Neuronal stem cell (in vitro differentiated cells): ENCODE data around the gene SUPV3L1.

Experiments used
- DNase-seq: peaks from one replicate; pipeline ENCODE4 v3.0.0-alpha.2; 2013; ENCODE audit warnings: low spot score
- H2AFZ ChIP-seq: one replicate; pipeline ENCODE4 v1.6.1; 2013; ENCODE audit warnings: mild to moderate bottlenecking, low read length, inconsistent platforms
- H2AK5ac ChIP-seq: 2 replicates; pipeline ENCODE4 v1.6.1; 2013; ENCODE audit warnings: low read depth, mild to moderate bottlenecking, inconsistent platforms, low read length, moderate library complexity, mixed read lengths
- H2BK120ac ChIP-seq: 2 replicates; pipeline ENCODE4 v1.6.1; 2013; ENCODE audit warnings: low read depth, mild to moderate bottlenecking, inconsistent platforms, low read length, moderate library complexity, mixed read lengths
- H2BK12ac ChIP-seq: one replicate; pipeline ENCODE4 v1.6.1; 2013; ENCODE audit warnings: low read length, inconsistent platforms
- H2BK15ac ChIP-seq: 2 replicates; pipeline ENCODE4 v1.6.1; 2013; ENCODE audit warnings: mild to moderate bottlenecking, low read length, inconsistent platforms, mixed read lengths
- H2BK5ac ChIP-seq: one replicate; pipeline ENCODE4 v1.6.1; 2013; ENCODE audit warnings: inconsistent platforms, mild to moderate bottlenecking, low read length, moderate library complexity
- H3K14ac ChIP-seq: one replicate; pipeline ENCODE4 v1.6.1; 2013; ENCODE audit warnings: low read length, inconsistent platforms
- H3K18ac ChIP-seq: 2 replicates; pipeline ENCODE4 v1.6.1; 2013; ENCODE audit warnings: low read length, inconsistent platforms
- H3K23ac ChIP-seq: 2 replicates; pipeline ENCODE4 v1.6.1; 2013; ENCODE audit warnings: low read depth, mild to moderate bottlenecking, mixed read lengths, low read length, inconsistent platforms; ENCODE audit not compliant: poor library complexity
- H3K27ac ChIP-seq: replicated peaks from 3 replicates; pipeline ENCODE4 v1.5.1; 2013; ENCODE audit warnings: low read length, inconsistent platforms
- H3K27me3 ChIP-seq, 3 experiments: 2 replicates each; pipeline ENCODE4 v1.6.1; 2013; ENCODE audit warnings: low read length in 3 of 3, mild to moderate bottlenecking in 2 of 3, inconsistent platforms in 1 of 3, low read depth in 1 of 3, mixed read lengths in 1 of 3, moderate library complexity in 1 of 3; ENCODE audit not compliant: control insufficient read depth in 3 of 3, insufficient read depth in 3 of 3
- H3K36me3 ChIP-seq, 2 donors: replicated peaks in 1 of 2; 2 replicates each; pipeline ENCODE4 v1.6.1; 2013; ENCODE audit warnings: low read length in 2 of 2; ENCODE audit not compliant: control insufficient read depth in 2 of 2, insufficient read depth in 2 of 2
- H3K4ac ChIP-seq: 2 replicates; pipeline ENCODE4 v1.6.1; 2013; ENCODE audit warnings: inconsistent platforms, mild to moderate bottlenecking, low read length, moderate library complexity
- H3K4me1 ChIP-seq, 2 donors: 1 replicate in 1 of 2; 2 replicates in 1 of 2; pipeline ENCODE4 v1.6.1; 2013; ENCODE audit warnings: low read length in 2 of 2, low read depth in 1 of 2; ENCODE audit not compliant: control insufficient read depth in 2 of 2, insufficient read depth in 1 of 2
- H3K4me2 ChIP-seq: one replicate; pipeline ENCODE4 v1.6.1; 2013; ENCODE audit warnings: mild to moderate bottlenecking, low read length, inconsistent platforms; ENCODE audit not compliant: insufficient read depth, poor library complexity, severe bottlenecking
- H3K4me3 ChIP-seq, 2 donors: 2 replicates each; pipeline ENCODE4 v1.5.1; 2013; ENCODE audit warnings: low read length in 2 of 2, mild to moderate bottlenecking in 2 of 2, inconsistent platforms in 1 of 2, moderate library complexity in 1 of 2
- H3K79me1 ChIP-seq: one replicate; pipeline ENCODE4 v1.6.1; 2013; ENCODE audit warnings: low read depth, mild to moderate bottlenecking, inconsistent platforms, low read length, moderate library complexity
- H3K9ac ChIP-seq: one replicate; pipeline ENCODE4 v1.6.1; 2013; ENCODE audit warnings: mild to moderate bottlenecking, low read depth, low read length, inconsistent platforms; ENCODE audit not compliant: poor library complexity
- H3K9me3 ChIP-seq, 2 donors: replicated peaks in 1 of 2; 2 replicates each; pipeline versions ENCODE3 to v1.6.1; 2013; ENCODE audit warnings: low read length in 2 of 2, mild to moderate bottlenecking in 2 of 2, inconsistent platforms in 1 of 2, low read depth in 1 of 2, mixed read lengths in 1 of 2, moderate library complexity in 1 of 2; ENCODE audit not compliant: control insufficient read depth in 2 of 2, insufficient read depth in 1 of 2
- H4K8ac ChIP-seq: one replicate; pipeline ENCODE4 v1.6.1; 2013; ENCODE audit warnings: low read depth, mild to moderate bottlenecking, inconsistent platforms, low read length, moderate library complexity
- H4K91ac ChIP-seq: one replicate; pipeline ENCODE4 v1.6.1; 2013; ENCODE audit warnings: low read length, low read depth, mild to moderate bottlenecking, inconsistent platforms; ENCODE audit not compliant: poor library complexity
- WGBS, 2 donors: extraction: QIAGEN DNeasy Blood & Tissue Kit; methylation state at CpG; one replicate each; pipeline ENCODE4 v1.1.7; 2013; ENCODE audit warnings: missing lambda C conversion rate in 2 of 2, mixed read lengths in 1 of 2; ENCODE audit not compliant: insufficient read length in 2 of 2, insufficient replicate concordance in 1 of 2; ENCODE audit errors: extremely low coverage in 2 of 2; 5-methylcytosine and 5-hydroxymethylcytosine counted together

The SUPV3L1 gene

DNA sequence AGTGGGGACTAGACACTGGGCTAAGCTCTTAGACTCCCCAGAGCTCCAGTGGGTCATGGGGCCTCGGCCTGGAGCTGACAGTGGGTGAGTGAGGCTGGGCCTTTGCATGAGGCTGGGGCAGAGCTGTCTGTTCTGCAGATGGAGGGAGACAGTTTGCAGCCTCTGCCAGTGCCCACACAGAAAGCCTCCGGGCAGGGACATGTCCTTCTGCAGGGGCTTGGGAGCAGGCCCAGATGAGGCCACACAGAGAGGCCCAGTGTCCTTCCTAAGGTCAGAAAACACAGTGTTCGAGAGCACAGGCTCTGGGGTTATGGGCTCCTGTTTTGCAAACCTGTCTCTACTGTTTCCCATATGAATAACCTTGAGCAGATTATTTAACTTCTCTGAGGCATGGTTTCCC lies 73.1 kb downstream of the SUPV3L1 start:
- no peak overlapping the region for H2AFZ ChIP-seq
- no peaks in the 10 kb centered on the region for H3K36me3 ChIP-seq
- no peak overlapping the region for H4K91ac ChIP-seq
- H3K9me3 ChIP-seq: no peaks in the 10 kb centered on the region
- no CpG with 5 or more reads among the region's 3 CpGs for WGBS, 2 donors
- no peak overlapping the region for H3K27ac ChIP-seq
- no peak overlapping the region for H3K23ac ChIP-seq
- no peak overlapping the region for H2AK5ac ChIP-seq
- no peak overlapping the region for H2BK12ac ChIP-seq
- no peak overlapping the region for H2BK5ac ChIP-seq
- no peaks in the 10 kb centered on the region for H3K79me1 ChIP-seq
- no peak overlapping the region for H3K4ac ChIP-seq
- no peak for DNase-seq
- no peak overlapping the region for H2BK15ac ChIP-seq
- H3K4me1 ChIP-seq: peaks cover 0 to 2% of the 10 kb centered on the region in 2 donors
- no peak overlapping the region for H3K4me2 ChIP-seq
- H3K9ac ChIP-seq: no peak overlapping the region
- no peak overlapping the region for H3K18ac ChIP-seq
- peaks cover 0 to 32% (median 0%) of the 10 kb centered on the region in 3 experiments for H3K27me3 ChIP-seq
- H3K14ac ChIP-seq: no peak overlapping the region
- H3K4me3 ChIP-seq: no peak overlapping the region
- H2BK120ac ChIP-seq: no peak overlapping the region
- H4K8ac ChIP-seq: no peak overlapping the region

DNA sequence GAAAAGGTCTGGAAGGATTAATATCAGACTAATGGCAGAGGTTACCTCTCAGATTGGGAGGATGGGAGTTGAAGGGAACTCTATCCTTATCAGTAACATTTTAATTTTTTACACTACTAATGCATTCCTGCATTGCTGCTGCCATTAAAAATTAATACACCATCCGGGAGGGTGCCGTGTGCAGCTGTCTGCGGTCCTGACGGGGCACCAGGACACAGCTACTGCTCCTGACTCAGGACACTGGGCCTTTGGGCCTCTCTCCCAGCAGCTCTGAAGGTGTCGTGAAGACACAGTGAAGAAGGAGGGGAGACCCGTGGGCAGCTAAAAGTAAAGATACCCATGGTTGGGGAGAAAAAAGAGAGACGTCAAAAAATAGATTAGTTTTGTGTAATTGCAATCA lies 74.8 kb downstream of the SUPV3L1 start:
- no peak overlapping the region for H2BK5ac ChIP-seq

More for the DNA sequence above, 74.8 kb downstream of the SUPV3L1 start:
- DNase-seq: no peak
- Histone ChIP-seq H3K36me3 (no peaks in the 10 kb centered on the region), H2BK120ac (no peak overlapping the region), H2AK5ac (no peak overlapping the region), H3K23ac (no peak overlapping the region), H3K4me1 (peaks cover 0 to 2% of the 10 kb centered on the region in 2 donors), H3K4me3 (no peak overlapping the region), H3K14ac (no peak overlapping the region), H3K79me1 (no peaks in the 10 kb centered on the region), H4K91ac (no peak overlapping the region), H3K9ac (no peak overlapping the region), H3K9me3 (no peaks in the 10 kb centered on the region), H3K4ac (no peak overlapping the region), H2BK12ac (no peak overlapping the region), H4K8ac (no peak overlapping the region), H3K27me3 (peaks cover 0 to 37% (median 0%) of the 10 kb centered on the region in 3 experiments), H3K27ac (no peak overlapping the region), H3K4me2 (no peak overlapping the region), H2BK15ac (no peak overlapping the region), H2AFZ (no peak overlapping the region), H3K18ac (no peak overlapping the region)
- WGBS, 2 donors: no CpG with 5 or more reads among the region's 7 CpGs
